ENCODE data around the gene GRK5. TPM values are rescaled to one million over a fixed set of nuclear protein-coding genes. Genes with fewer than 3 reads are reported as not detected.

Gene GRK5
- total and polyA plus RNA-seq, 4 donors = 18.5 to 43.1 (median 40.3) TPM

DNA sequence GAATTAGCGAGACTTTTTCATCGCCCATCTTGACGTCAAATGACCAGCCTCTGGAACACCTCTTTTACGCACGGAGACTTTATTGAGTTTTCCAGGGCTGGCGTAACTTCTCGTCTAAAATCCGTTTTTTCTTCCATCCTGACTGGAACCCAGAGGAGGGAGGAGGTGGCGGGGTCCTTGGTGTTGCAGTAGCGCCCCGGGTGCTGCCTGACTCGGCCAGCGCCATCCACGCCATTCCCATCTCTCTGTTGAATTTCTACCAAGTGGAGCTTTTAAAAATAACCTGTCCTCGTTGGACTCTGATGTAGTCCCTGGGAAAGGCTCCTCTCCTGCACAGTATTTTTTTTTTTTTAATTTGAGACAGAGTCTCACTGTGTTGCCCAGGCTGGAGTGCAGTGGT is 179.3 kb downstream of the GRK5 start:
- H3K36me3 ChIP-seq (ENCODE audit: control insufficient read depth in 4 of 4, insufficient read depth in 4 of 4, low read length in 4 of 4) = peaks cover 0 to 12% (median 10%) of the 10 kb centered on the region in 4 donors
- peaks cover 0 to 3% (median 1%) of the 10 kb centered on the region in 4 donors for H3K9me3 ChIP-seq (ENCODE audit: control insufficient read depth in 4 of 4, insufficient read depth in 3 of 4, low read length in 3 of 4)
- H3K27ac ChIP-seq (ENCODE audit: low read depth in 1 of 2, low read length in 1 of 2) = no peak overlapping the region
- no peaks in the 10 kb centered on the region for H3K27me3 ChIP-seq (ENCODE audit: control insufficient read depth in 3 of 3, insufficient read depth in 3 of 3, low read length in 2 of 3)
- ATAC-seq (ENCODE audit: insufficient read depth, low FRiP score) = no peak
- no peak overlapping the region for H3K4me3 ChIP-seq
- H3K4me1 ChIP-seq (ENCODE audit: control insufficient read depth in 5 of 5, insufficient read depth in 5 of 5, low read length in 5 of 5) = peaks cover 0 to 5% (median 0%) of the 10 kb centered on the region in 5 donors
- TF ChIP-seq, protein P1, sequence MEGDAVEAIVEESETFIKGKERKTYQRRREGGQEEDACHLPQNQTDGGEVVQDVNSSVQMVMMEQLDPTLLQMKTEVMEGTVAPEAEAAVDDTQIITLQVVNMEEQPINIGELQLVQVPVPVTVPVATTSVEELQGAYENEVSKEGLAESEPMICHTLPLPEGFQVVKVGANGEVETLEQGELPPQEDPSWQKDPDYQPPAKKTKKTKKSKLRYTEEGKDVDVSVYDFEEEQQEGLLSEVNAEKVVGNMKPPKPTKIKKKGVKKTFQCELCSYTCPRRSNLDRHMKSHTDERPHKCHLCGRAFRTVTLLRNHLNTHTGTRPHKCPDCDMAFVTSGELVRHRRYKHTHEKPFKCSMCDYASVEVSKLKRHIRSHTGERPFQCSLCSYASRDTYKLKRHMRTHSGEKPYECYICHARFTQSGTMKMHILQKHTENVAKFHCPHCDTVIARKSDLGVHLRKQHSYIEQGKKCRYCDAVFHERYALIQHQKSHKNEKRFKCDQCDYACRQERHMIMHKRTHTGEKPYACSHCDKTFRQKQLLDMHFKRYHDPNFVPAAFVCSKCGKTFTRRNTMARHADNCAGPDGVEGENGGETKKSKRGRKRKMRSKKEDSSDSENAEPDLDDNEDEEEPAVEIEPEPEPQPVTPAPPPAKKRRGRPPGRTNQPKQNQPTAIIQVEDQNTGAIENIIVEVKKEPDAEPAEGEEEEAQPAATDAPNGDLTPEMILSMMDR (IDR thresholded peaks at IDR 0.05; ENCODE audit: control extremely low read depth, extremely low read depth) = no peak
- 95% methylated on average over 15 of the region's 15 CpGs for WGBS, 2 donors
- DNase-seq = no peak
- no peak overlapping the region for H3K9ac ChIP-seq (ENCODE audit: insufficient read depth in 1 of 2, low read length in 2 of 2)

DNA sequence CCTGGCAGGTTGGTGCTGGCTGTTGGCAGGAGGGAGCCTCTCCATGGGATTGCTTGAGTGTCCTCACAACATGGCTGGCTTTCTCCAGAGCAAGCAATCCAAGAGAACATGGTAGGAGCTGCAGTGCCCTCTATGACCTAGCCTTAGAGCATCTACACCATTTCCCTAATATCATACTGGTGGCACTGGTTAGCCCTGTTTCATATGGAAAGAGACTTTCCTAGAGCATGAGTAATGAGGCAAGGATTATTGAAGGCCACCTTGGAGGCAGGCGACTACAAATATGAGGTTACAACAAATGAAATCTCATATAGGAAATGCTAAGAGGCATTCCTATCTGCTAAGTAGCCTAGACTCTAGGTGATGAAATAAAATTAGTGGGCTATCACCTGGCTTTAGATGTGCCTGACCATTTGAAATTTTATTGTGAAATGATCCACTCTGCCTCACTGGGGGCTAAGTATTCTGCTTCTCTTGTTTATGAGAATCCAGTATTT is 181.5 kb downstream of the GRK5 start:
- ATAC-seq (ENCODE audit: insufficient read depth, low FRiP score) = no peak

DNA sequence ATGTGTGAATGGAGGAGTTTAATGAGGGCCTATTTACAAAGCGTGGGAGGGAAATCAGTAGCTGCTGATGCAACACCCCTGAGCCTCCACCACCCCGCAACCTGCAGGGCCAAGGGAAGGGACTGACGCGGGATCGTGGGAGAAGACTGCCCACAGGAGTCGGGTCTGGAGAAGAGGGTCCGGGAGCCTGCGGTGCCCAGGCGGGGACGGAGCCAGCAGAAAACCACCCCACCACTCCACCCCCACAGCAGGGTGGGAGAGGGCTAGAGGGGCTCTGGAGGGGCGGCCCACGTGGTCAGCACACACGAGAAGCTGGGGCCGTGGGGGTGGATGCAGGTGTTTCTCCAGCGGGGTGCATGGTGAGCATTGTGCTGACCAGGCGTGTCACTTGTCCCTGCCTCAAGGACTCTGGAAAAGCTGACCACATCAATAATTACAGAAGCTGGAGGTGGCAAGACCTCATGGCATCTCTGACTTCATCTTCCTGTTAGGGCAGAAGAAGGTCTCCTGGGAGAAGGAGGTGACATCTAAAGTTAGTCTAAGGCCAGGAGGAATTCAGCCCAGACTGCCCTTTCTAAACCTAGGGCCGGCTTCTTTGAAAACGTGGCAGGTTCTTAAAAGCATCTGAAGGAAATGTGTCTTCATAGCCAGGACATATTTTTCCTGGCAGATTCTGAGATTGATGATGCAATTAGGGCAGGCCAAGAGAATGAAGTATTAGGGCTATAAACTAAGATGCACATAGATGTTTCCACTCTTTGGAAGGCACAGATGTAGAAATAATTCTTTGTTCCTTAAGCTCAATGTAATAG is 184.3 kb downstream of the GRK5 start:
- TF ChIP-seq, protein P1 (IDR thresholded peaks at IDR 0.05; ENCODE audit: control extremely low read depth, extremely low read depth) = no peak
- Histone ChIP-seq H3K27me3 (ENCODE audit: control insufficient read depth in 3 of 3, insufficient read depth in 3 of 3, low read length in 2 of 3) (no peaks in the 10 kb centered on the region), H3K27ac (ENCODE audit: low read depth in 1 of 2, low read length in 1 of 2) (no peak overlapping the region), H3K4me3 (no peak overlapping the region), H3K9ac (ENCODE audit: insufficient read depth in 1 of 2, low read length in 2 of 2) (no peak overlapping the region), H3K4me1 (ENCODE audit: control insufficient read depth in 5 of 5, insufficient read depth in 5 of 5, low read length in 5 of 5) (peaks cover 8 to 16% (median 16%) of the 10 kb centered on the region in 5 donors), H3K9me3 (ENCODE audit: control insufficient read depth in 4 of 4, insufficient read depth in 3 of 4, low read length in 3 of 4) (peaks cover 0 to 3% (median 1%) of the 10 kb centered on the region in 4 donors), H3K36me3 (ENCODE audit: control insufficient read depth in 4 of 4, insufficient read depth in 4 of 4, low read length in 4 of 4) (peaks cover 0 to 5% (median 5%) of the 10 kb centered on the region in 4 donors)
- no peak for DNase-seq
- ATAC-seq (ENCODE audit: insufficient read depth, low FRiP score) = no peak
- WGBS, 2 donors = 86 to 88% methylated on average over 18 of the region's 18 CpGs

More for the DNA sequence above, 181.5 kb downstream of the GRK5 start:
- Histone ChIP-seq H3K36me3 (ENCODE audit: control insufficient read depth in 4 of 4, insufficient read depth in 4 of 4, low read length in 4 of 4) (peaks cover 0 to 8% (median 6%) of the 10 kb centered on the region in 4 donors), H3K9ac (ENCODE audit: insufficient read depth in 1 of 2, low read length in 2 of 2) (no peak overlapping the region), H3K9me3 (ENCODE audit: control insufficient read depth in 4 of 4, insufficient read depth in 3 of 4, low read length in 3 of 4) (peaks cover 0 to 3% (median 1%) of the 10 kb centered on the region in 4 donors), H3K27ac (ENCODE audit: low read depth in 1 of 2, low read length in 1 of 2) (no peak overlapping the region), H3K4me1 (ENCODE audit: control insufficient read depth in 5 of 5, insufficient read depth in 5 of 5, low read length in 5 of 5) (peaks cover 0 to 7% (median under 1%) of the 10 kb centered on the region in 5 donors), H3K27me3 (ENCODE audit: control insufficient read depth in 3 of 3, insufficient read depth in 3 of 3, low read length in 2 of 3) (no peaks in the 10 kb centered on the region), H3K4me3 (no peak overlapping the region)
- DNase-seq = no peak
- 100% methylated on average over 1 of the region's 1 CpG for WGBS, 2 donors
- TF ChIP-seq, protein P1 (IDR thresholded peaks at IDR 0.05; ENCODE audit: control extremely low read depth, extremely low read depth) = no peak

Measured in lung (tissue), 12 donors.